Right atrium auricular region (tissue), 2 donors: Measurements from ENCODE around the gene ENDOU. TPM values are rescaled to one million over a fixed set of nuclear protein-coding genes. Genes with fewer than 3 reads are reported as not detected.
"Not testable (repeated sequence)": the region's sequence is repeated elsewhere in the genome, so short reads cannot be mapped to it uniquely, and the experiment has no call there.

Experiments
- DNase-seq: peaks from one replicate; pipeline ENCODE4 v3.0.0-alpha.2; 2019; ENCODE audit warnings: low spot score
- H3K27ac ChIP-seq, 2 donors: fragments of 200-600 bp; sonication (generic); 1 replicate in 1 of 2; 2 replicates in 1 of 2; pipeline ENCODE4 v1.5.1; 2016 to 2019
- H3K27me3 ChIP-seq, 2 donors: fragments of 200-600 bp; sonication (generic); one replicate each; pipeline versions ENCODE4 v1.5.1 to v1.6.0; 2017 to 2019
- H3K36me3 ChIP-seq: fragments of 200-600 bp; sonication (generic); one replicate; pipeline ENCODE4 v1.5.1; 2016
- H3K4me1 ChIP-seq, 2 donors: fragments of 200-600 bp; sonication (generic); one replicate each; pipeline versions ENCODE4 v1.5.1 to v1.6.0; 2017 to 2019
- H3K4me3 ChIP-seq, 2 donors: fragments of 200-600 bp; sonication (generic); 1 replicate in 1 of 2; 2 replicates in 1 of 2; pipeline ENCODE4 v1.5.1; 2017 to 2019; ENCODE audit warnings: mild to moderate bottlenecking in 1 of 2, moderate library complexity in 1 of 2
- H3K9me3 ChIP-seq, 2 donors: fragments of 200-600 bp; sonication (generic); one replicate each; pipeline ENCODE4 v1.5.1; 2019
- CTCF ChIP-seq, 2 donors: fragments of 200-600 bp; sonication (generic); IDR thresholded peaks; one replicate each; pipeline ENCODE4 v1.5.1; 2019; ENCODE audit warnings: antibody characterized with exemption in 2 of 2
- total RNA-seq, 2 donors: library from RNA; depleted of rRNA; stranded (reverse); fragments of >200 nt; gene quantifications; one replicate each; pipeline ENCODE4 v1.1.0, GENCODE V29; 2016

Gene ENDOU
- total RNA-seq, 2 donors from 2014 or later = 0.55 to 2.1 TPM

GRCh38 chr12:47679785-47680184 lies 45.5 kb downstream of the ENDOU start:
- Histone ChIP-seq H3K4me3 (no peak overlapping the region), H3K27ac (no peak overlapping the region), H3K9me3 (no peaks in the 10 kb centered on the region), H3K4me1 (no peaks in the 10 kb centered on the region), H3K27me3 (no peaks in the 10 kb centered on the region), H3K36me3 (peaks cover 27% of the 10 kb centered on the region)
- no peak for TF ChIP-seq CTCF (IDR thresholded peaks at IDR 0.05)
- no peak for DNase-seq

GRCh38 chr12:47672068-47672467 lies 53.2 kb downstream of the ENDOU start:
- peaks cover 37% of the 10 kb centered on the region for H3K36me3 ChIP-seq
- no peak for TF ChIP-seq CTCF (IDR thresholded peaks at IDR 0.05)

GRCh38 chr12:47667935-47668334 lies 57.4 kb downstream of the ENDOU start:
- DNase-seq, H3K27me3 ChIP-seq, H3K27ac ChIP-seq, H3K9me3 ChIP-seq, H3K4me1 ChIP-seq, H3K4me3 ChIP-seq: not testable (repeated sequence)
- peaks cover 42% of the 10 kb centered on the region for H3K36me3 ChIP-seq

More at GRCh38 chr12:47672068-47672467, 53.2 kb downstream of the ENDOU start:
- no peaks in the 10 kb centered on the region for H3K9me3 ChIP-seq
- no peak overlapping the region for H3K27ac ChIP-seq
- DNase-seq = no peak
- H3K27me3 ChIP-seq = no peaks in the 10 kb centered on the region
- H3K4me3 ChIP-seq = no peak overlapping the region
- no peaks in the 10 kb centered on the region for H3K4me1 ChIP-seq

Other genes starting within 250 kb of the ENDOU start
- 10 to 100 TPM; 12.2 to 14.3 TPM for gene RPAP3, start 19.5 kb downstream of the ENDOU start, total RNA-seq
- gene RAPGEF3, start 33.4 kb upstream of the ENDOU start, total RNA-seq = 10 to 100 TPM; 19.8 to 26.8 TPM
- gene SLC48A1, start 47.7 kb upstream of the ENDOU start, total RNA-seq = 10 to 100 TPM; 48.9 to 52.0 TPM
- gene HDAC7, start 94.4 kb upstream of the ENDOU start, total RNA-seq = 10 to 100 TPM; 33.4 to 60.2 TPM
- gene VDR, start 179.5 kb upstream of the ENDOU start, total RNA-seq = 1 to 10 TPM in 1 of 2 donors, under 1 TPM in 1; 0.59 to 2.2 TPM
- 100 to 1,000 TPM in 1 of 2 donors, 10 to 100 TPM in 1; 54.7 to 107 TPM for gene TMEM106C, start 238.1 kb upstream of the ENDOU start, total RNA-seq